Fibroblast of skin of scalp (primary cell): ENCODE measurements around the gene BTG2.

Experiments
- DNase-seq: peaks from one replicate; pipeline ENCODE4 v3.0.0-alpha.2; 2013

The BTG2 gene

DNA sequence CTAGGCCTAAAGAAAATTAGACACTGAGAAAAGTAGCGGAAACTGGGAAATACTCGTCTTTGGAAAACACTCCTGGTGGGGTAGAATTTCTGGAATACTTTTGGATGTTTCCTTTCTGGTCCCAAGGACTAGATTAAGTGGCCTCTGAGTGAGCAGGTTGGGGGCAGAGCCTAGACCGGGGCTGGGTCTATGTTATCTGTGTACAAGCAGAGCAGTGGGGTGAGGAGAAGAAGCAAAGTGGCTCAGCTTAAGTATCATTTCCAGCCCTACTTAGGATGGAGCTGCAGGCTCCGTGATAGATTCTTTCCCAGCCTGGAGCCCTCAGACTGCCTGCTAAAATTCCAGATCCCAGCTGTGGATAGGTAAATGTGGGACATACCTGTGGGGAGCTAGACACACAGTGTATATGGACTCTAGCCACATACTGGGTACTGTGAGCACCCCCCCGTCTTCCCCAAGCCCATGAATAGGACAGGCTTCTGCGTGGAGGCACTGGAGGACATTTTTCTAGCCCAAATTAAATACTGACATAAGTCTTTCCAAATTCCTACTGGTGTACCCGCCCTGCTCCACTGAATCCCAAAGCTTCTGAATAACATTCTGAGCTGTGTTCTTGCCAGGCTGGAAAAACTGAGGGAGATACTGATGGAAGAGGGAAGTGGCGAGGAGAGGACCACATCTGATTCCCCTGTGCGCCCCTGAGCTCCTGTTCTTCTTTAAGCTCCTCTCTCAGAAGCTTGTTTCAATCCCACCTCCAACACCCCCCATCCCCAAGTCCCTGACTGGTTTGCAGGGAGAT, 38.8 kb downstream of the BTG2 start:
- no peak for DNase-seq

DNA sequence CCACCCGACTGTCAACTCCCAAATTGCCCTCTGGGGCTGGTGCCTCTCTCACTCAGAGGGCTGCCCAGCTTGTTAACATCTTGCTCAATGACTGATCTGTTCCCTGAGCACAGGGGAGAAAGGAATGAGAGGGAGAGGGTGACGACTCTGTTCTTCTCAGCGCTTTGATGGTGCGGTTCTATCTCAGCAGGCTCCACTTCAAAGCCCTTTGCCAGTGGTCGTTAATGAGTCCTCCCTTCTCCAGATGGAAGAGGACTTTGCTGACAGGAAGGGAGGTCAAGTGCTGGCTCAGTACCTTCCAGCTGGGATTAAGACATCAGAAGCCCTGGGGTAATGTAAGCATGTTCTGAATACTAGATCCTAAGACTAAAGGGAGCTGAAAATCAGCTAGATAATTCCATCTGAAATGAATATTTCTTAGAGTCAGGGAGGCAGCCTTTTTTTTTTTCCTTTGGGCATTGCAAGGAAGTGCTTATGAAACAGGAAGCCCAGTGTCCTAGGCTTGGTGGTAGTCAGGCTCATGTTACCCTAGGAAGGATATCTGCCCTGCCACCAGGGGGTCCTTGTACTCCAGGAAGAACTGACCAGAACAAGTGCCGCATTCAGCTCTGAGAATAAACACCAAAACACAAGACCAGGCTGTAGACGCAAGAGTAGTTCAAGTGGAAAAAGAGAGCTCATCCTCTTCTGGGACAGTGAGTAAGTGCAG, 40.9 kb downstream of the BTG2 start:
- DNase-seq: no peak

DNA sequence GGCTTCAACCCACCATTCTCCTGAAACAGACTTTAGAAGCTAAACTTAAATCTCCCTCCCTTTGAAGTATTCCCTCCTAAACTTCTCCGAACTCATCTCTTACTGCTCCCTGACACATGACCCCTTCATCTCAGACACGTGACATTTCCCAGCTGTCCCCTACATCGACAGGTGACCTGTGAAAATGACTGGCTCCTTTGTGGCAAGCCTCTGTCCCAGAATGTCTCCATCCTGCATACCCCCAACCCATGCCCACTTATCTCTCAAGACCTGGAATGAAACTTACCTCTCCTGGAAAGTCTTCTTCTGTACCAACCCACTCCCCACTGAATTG, 41.4 kb downstream of the BTG2 start:
- no peak for DNase-seq

DNA sequence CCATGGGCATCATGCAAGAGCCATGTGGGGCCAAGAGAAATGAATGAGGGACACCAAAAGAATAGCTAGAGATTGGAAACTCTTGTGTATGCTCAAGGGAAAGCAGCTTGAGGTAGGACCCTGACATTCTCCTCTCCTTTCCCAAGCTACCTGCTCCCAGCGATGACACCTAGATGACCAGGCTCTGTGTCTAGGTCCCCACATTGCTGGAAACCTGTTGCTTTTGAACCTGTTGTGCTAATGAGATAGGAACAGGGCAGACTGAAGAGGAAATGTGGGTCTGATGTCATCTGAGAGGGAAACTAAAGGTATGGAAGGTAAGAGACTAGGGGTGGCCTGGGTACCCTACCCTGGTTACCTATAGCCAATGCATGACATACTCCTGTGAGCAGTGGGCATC, 43.8 kb downstream of the BTG2 start:
- no peak for DNase-seq

- DNase-seq: no peak
Measured at GRCh38 chr1:203349773-203350524, 44.6 kb downstream of the BTG2 start.

DNA sequence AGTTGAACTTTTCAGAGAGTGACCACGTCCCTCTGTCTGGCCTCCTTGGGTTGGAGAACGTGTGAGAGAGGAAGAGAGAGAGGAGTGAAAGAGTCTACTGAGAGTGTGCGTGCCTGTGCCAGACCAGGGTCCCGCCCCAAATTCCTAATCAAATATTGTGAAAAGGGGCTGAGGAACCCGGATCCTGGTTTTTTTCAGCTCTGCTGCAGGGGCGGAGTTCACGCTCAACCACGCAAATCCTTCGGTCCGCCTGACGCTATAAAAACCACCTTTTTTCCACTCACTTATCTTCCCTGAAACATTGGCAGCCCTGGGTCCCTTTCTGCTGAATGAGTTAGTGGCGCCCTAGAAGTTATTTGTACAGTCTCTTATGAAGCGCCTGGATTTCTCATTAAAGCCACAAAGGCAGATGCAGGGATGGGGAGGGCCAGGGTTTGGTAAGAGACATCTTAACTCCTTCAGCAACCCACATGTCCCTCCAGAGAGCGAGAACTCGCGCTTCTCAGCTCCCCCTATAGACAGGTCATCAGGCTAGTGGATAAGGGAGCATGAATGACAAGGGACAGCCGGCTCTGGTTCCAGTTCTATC, 45.8 kb downstream of the BTG2 start, which contains the start of gene FMOD:
TSS of gene FMOD (minus strand) at position 86 of the 589 bp plus-strand sequence. CDS start 2,852 bp downstream, outside the sequence.
- peak; percentile 50 for DNase-seq

GRCh38 chr1:203353486-203353885, 48.2 kb downstream of the BTG2 start:
- DNase-seq: no peak

- peak; percentile 17 for DNase-seq
Measured at GRCh38 chr1:203354246-203354645, 48.9 kb downstream of the BTG2 start.

GRCh38 chr1:203359010-203359571, 53.8 kb downstream of the BTG2 start:
- peak; percentile 65 for DNase-seq
